NCI-H1694 treated with DMSO at 0.1 percent for 48 hours (cell line): Measurements from ENCODE around the gene POGLUT2.

Experiments
- DNase-seq: peaks from one replicate; lab custom pipeline; 2025; lab: John Stamatoyannopoulos, UW

POGLUT2 gene

DNA sequence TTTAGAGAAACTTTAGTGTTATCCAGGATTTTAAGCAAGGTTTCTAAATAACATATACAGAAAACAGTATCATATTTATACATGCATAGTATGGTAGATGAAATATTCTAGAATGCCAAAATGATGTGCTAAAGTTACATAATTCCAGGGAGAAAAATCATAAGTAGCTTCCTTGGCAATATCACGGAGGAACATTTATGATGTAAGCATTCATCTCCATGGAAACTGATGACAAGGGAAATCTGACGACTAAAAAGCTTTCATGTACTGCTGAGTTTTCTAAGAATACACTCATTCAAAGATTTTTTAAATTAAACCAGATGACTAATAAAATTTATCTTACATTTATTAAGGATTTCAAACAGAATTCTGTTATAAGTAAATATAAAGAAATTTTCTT lies 29.9 kb downstream of the POGLUT2 start:
- no peak for DNase-seq

DNA sequence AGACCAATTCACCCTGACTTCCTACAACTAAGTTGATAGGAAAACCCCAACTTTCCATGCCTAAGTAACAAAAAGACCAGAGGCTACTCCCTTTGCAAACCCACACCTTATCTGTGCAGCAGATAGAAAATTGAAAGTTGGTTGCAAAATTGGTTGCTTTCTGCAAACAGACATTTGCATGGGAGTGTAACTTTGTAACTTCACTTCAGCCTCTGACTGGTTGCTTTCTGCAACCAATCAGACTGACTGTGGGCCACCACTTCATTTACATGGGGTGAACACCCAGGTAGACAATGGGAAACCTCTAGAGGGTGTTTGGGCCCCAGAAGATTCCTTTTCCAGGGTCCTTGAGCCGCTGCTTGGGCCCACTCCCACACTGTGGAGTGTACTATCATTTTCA lies 35.0 kb downstream of the POGLUT2 start:
- no peak for DNase-seq

DNA sequence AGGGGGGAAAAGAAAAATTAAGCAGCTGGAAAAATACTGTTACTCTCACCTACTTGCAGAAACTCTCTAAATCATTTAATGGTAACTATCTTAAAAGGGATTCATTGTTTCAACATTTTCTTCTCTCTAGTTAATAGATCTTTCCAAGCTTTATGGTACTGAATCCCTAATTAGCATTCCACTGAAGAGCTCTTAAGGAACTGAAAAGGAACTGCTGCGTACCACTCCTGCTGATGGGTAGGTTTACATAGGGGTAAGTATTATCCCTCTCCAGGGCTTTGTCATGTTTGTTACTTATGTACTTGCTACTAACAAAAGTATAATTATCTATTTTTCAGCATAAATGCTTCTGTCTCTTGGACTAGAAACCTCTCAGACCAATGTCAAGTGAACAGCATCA lies 37.7 kb downstream of the POGLUT2 start:
- no peak for DNase-seq

DNA sequence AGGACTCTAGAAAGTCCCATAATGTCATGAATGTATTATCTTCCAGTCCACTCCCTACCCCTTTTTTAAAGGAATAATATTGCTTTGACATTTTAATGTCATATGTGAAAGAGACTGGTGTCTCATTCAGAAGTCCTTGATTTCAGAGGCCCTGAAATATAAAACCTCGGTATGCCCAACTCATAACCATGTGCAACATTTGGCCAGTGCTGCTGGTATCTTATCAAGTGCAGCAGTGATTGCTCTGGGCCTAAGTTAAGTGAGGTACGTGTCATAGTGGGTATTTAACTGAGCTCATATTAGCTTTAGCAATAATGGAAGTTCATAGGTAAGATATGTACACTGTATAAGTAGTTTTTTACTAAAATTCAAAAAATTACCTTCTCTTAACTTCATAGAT lies 39.9 kb downstream of the POGLUT2 start:
- no peak for DNase-seq

DNA sequence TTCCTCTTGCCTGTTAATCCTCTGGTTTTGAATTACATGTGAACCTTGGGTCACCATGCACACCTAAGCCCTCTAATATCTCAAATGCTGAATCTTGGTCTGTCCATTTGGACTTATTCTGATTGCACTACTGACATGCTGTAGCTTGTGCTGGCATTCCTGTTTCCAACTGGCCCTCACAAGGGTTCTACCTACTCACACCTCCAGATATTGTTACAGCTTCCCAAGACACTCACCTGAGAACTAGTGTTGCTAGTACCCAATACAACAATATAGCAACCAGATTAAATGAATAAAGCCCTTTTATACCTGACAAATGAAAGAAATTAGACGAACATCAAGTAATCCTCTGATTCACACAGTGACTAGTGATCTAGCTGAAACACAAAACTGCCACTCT lies 41.8 kb downstream of the POGLUT2 start:
- no peak for DNase-seq

DNA sequence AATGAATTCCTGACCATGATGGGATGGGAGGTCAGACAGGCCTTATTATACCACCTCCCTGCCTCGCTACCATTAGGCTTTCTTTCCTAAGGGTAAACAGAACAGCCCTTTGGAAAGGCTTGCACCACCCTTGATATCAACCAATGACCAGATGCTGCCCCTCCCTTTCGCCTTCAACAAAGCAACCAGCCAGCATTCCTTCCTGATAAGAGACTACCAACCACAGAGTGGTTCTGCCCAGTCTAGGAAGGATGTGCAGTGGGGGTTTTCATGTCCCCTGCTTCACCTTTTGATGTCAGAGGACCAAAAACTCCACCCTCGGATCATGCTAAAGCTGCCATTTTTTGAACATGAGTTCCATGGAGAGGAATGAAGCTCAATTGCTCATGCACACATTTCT lies 46.9 kb downstream of the POGLUT2 start:
- DNase-seq = no peak

DNA sequence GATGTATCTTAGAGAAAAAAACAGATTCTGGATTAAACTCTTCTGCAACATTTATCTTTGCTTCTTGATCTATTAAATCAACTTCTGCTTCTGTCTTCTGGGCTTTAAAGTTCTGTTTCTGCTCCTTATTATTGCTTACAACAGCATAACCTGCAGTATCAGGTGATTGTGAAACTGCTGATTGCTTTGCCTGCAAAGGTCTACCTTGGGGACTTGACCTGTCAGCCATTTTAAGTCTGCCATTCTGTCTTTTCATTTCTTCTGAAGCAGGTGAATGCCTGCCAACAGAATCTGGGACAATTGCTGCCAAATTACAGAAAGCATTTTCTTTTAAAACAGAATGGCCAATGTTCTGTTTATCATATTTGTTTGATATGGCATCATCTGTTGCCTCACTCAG lies 56.3 kb downstream of the POGLUT2 start:
- DNase-seq = no peak

DNA sequence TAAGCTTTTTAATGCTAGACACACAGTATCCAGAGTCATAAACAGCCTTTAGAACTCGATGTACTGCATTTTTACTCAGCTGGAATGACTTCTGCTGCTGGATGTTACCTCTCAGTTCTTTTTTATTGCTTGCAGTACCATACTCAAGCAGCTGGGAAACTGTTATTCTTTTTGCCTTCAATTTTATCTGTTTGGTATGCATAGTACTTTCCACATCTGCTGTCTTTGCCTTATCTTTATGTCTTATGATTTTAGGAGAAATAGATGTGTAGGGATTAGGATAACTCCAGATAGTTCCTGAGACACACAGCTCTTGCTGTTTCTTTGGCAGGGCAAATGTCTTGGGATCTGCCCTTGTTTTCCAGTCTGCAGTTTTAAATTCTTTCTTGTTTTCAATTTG lies 56.7 kb downstream of the POGLUT2 start:
- no peak for DNase-seq
